Mucosa of descending colon (tissue), 3 donors: Measurements from ENCODE around the gene ZNF644. TPM values are rescaled to one million over a fixed set of nuclear protein-coding genes. Genes with fewer than 3 reads are reported as not detected.
A peak's percentile ranks its signal among the peaks of the same experiment; 100 is the strongest.

Experiments used
- ATAC-seq: fragments of 200-7000 bp; cut with Tn5 transposase; one replicate; pipeline ENCODE4 v1.9.1; 2020; ENCODE audit warnings: mild to moderate bottlenecking, moderate library complexity
- DNase-seq, 3 donors: peaks; one replicate each; pipeline ENCODE4 v3.0.0-alpha.2; 2020
- H3K36me3 ChIP-seq: fragments of 200-600 bp; one replicate; pipeline ENCODE4 v1.8.0; 2021; ENCODE audit warnings: low read depth, mild to moderate bottlenecking
- H3K4me1 ChIP-seq: fragments of 200-600 bp; one replicate; pipeline ENCODE4 v1.8.0; 2021; ENCODE audit warnings: low read depth, mild to moderate bottlenecking
- H3K4me3 ChIP-seq: fragments of 200-600 bp; one replicate; pipeline ENCODE4 v1.8.0; 2021; ENCODE audit warnings: mild to moderate bottlenecking
- H3K9me3 ChIP-seq: fragments of 200-600 bp; one replicate; pipeline ENCODE4 v1.8.0; 2021; ENCODE audit warnings: mild to moderate bottlenecking
- intact Hi-C, 2 donors: fragments of 100-400 bp; cut with DNase I in 1 of 2; cut with micrococcal nuclease in 1 of 2; formaldehyde crosslinking; loops; one replicate each; pipeline versions ENCODE4 v1.11.0 to v1.11.1; 2022; cut with DNase I, micrococcal nuclease
- total RNA-seq, 3 donors: library from RNA; stranded (reverse); fragmentation: NEBNext Ultra II Directional in 2 of 3; extraction: Animal tissue kit (Norgen Biotek cat#: 25700) in 2 of 3; gene quantifications; one replicate each; pipeline versions ENCODE4 v1.2.1 to v1.2.4, GENCODE V29; 2021 to 2023
- TF ChIP-seq, protein P1 (sequence below): fragments of 200-600 bp; IDR thresholded peaks from one replicate; pipeline ENCODE4 v1.8.0; 2022; ENCODE audit warnings: antibody characterized with exemption, mild to moderate bottlenecking
- donor health status: DM: no; HTN: no; CAD: no; lungs with moderate emphysema.
- donor health status: DM: no; HTN: no; CAD: no.
- donor health status: DM: no; HTN: yes; CAD: no.

The ZNF644 gene
- total RNA-seq, 3 donors from 2014 or later = 53.7 to 74.2 (median 61.3) TPM

DNA sequence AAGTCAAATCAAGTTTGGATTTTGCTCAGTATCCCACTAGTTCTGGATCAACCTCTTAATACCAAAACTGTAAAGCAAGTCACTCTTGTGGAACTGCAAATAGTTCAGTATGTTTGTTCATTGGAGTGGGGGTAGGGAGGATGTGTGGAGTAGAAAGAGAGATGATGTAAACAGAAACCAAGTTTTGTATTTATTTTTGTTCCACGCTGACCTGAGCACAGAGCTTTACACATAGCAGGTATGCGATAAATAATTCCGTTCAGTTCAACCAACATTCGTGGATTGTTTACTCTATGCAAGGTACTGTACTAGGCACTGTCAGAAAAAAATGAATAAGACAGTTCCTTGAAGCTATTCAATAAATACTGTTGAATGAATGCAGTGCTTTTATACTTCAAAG is 4.5 kb upstream of the ZNF644 start:
- intact Hi-C loops = no loop called here
- Histone ChIP-seq H3K4me1 (peaks cover 2% of the 10 kb centered on the region), H3K4me3 (no peak overlapping the region), H3K36me3 (no peaks in the 10 kb centered on the region), H3K9me3 (no peaks in the 10 kb centered on the region)
- ATAC-seq (no peak), DNase-seq (no peak)
- TF ChIP-seq, protein P1, sequence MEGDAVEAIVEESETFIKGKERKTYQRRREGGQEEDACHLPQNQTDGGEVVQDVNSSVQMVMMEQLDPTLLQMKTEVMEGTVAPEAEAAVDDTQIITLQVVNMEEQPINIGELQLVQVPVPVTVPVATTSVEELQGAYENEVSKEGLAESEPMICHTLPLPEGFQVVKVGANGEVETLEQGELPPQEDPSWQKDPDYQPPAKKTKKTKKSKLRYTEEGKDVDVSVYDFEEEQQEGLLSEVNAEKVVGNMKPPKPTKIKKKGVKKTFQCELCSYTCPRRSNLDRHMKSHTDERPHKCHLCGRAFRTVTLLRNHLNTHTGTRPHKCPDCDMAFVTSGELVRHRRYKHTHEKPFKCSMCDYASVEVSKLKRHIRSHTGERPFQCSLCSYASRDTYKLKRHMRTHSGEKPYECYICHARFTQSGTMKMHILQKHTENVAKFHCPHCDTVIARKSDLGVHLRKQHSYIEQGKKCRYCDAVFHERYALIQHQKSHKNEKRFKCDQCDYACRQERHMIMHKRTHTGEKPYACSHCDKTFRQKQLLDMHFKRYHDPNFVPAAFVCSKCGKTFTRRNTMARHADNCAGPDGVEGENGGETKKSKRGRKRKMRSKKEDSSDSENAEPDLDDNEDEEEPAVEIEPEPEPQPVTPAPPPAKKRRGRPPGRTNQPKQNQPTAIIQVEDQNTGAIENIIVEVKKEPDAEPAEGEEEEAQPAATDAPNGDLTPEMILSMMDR = no peak

- Histone ChIP-seq H3K9me3 (no peaks in the 10 kb centered on the region), H3K4me3 (no peak overlapping the region), H3K36me3 (no peaks in the 10 kb centered on the region), H3K4me1 (peaks cover 12% of the 10 kb centered on the region)
- TF ChIP-seq, protein P1 = no peak
- ATAC-seq = no peak
- no peak for DNase-seq
- intact Hi-C loops = no loop called here
These were observed 2.8 kb upstream of the ZNF644 start for GRCh38 chr1:91024481-91025119.

DNA sequence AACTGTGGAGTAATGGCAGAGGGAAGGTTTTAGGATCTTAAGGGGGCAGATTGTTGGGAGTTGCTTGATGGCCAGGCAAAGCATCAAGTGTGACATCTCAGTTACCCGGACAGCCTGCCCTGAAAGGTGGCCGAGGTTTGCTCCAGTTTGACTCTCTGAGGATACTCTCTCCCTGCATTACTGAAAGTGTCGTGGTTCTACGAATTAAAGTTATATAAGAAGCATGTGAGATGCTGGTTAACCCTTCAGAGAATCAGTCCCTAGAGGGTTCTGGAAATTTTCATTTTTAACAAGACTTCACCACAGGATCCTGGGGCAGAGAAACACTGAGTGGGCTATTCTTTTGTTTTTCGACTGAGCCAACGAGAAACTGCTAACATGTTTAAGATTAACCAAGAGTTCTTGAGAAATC is 689 bp upstream of the ZNF644 start:
- no peak for ATAC-seq
- intact Hi-C loops = no loop called here

GRCh38 chr1:91020967-91021685 is 709 bp downstream of the ZNF644 start:
- TF ChIP-seq, protein P1 = no peak
- DNase-seq (peak; percentile 75 to 84 (median 81)), ATAC-seq (peak; percentile 65)
- intact Hi-C loops = no loop called here
- no peaks in the 10 kb centered on the region for H3K36me3 ChIP-seq
- no peaks in the 10 kb centered on the region for H3K9me3 ChIP-seq
- peak overlapping the region; percentile 68 for H3K4me3 ChIP-seq
- H3K4me1 ChIP-seq = peaks cover 35% of the 10 kb centered on the region

More for the DNA sequence above, 689 bp upstream of the ZNF644 start:
- Histone ChIP-seq H3K9me3 (no peaks in the 10 kb centered on the region), H3K4me3 (no peak overlapping the region), H3K36me3 (no peaks in the 10 kb centered on the region), H3K4me1 (peaks cover 26% of the 10 kb centered on the region)
- DNase-seq = no peak
- TF ChIP-seq, protein P1 = no peak

DNA sequence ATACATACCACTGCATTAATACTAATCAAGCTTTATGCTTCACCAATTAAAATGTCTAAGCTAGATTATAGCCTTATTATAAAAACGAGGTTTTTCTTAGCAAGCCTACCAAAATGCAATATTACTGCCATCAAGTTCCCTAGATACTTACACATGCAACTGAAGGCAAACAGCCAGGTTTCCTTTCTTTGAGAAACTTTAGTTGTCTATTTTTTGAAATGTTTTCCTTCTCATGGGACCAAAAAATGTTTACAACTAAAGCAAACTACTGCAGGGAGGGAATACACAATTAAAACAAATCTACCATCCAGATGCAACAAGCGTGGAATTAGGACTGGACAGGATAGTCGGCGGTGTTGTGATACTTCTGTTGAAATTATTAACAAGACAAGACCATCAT is 1.3 kb downstream of the ZNF644 start:
- H3K4me3 ChIP-seq = no peak overlapping the region
- no peaks in the 10 kb centered on the region for H3K9me3 ChIP-seq
- H3K36me3 ChIP-seq = no peaks in the 10 kb centered on the region
- H3K4me1 ChIP-seq = peaks cover 35% of the 10 kb centered on the region
- DNase-seq = no peak
- TF ChIP-seq, protein P1 = no peak
- intact Hi-C loops = no loop called here
- no peak for ATAC-seq
